Activated naive CD4-positive, alpha-beta T cell treated with anti-CD3 and anti-CD28 coated beads, Interleukin-2, amount 50 U/mL, for 24 hours (primary cell): ENCODE results near the gene KAZN.

Experiments used
- H3K27ac Mint-ChIP-seq: one replicate; pipeline ENCODE4 v1.8.0; 2021; ENCODE audit warnings: mild to moderate bottlenecking, mixed read lengths
- H3K27me3 Mint-ChIP-seq: one replicate; pipeline ENCODE4 v1.8.0; 2021; ENCODE audit warnings: mixed read lengths
- H3K36me3 Mint-ChIP-seq: one replicate; pipeline ENCODE4 v1.8.0; 2021; ENCODE audit warnings: mixed read lengths
- H3K4me1 Mint-ChIP-seq: one replicate; pipeline ENCODE4 v1.8.0; 2021; ENCODE audit warnings: mixed read lengths
- H3K4me3 Mint-ChIP-seq: one replicate; pipeline ENCODE4 v1.8.0; 2021; ENCODE audit warnings: mild to moderate bottlenecking, mixed read lengths
- H3K9me3 Mint-ChIP-seq: one replicate; pipeline ENCODE4 v1.8.0; 2021; ENCODE audit warnings: mixed read lengths

The KAZN gene

GRCh38 chr1:15145327-15145726 lies 546.8 kb downstream of the KAZN start:
- Mint-ChIP-seq H3K4me1 (peaks cover 4% of the 10 kb centered on the region), H3K27ac (no peak overlapping the region), H3K9me3 (no peaks in the 10 kb centered on the region), H3K36me3 (no peaks in the 10 kb centered on the region), H3K27me3 (peaks cover 25% of the 10 kb centered on the region), H3K4me3 (no peak overlapping the region)

- Mint-ChIP-seq H3K27ac (no peak overlapping the region), H3K4me3 (no peak overlapping the region), H3K9me3 (no peaks in the 10 kb centered on the region), H3K4me1 (peaks cover 4% of the 10 kb centered on the region), H3K36me3 (no peaks in the 10 kb centered on the region), H3K27me3 (peaks cover 27% of the 10 kb centered on the region)
Observed at GRCh38 chr1:15146142-15146680, 547.7 kb downstream of the KAZN start.

GRCh38 chr1:15146971-15147376 lies 548.5 kb downstream of the KAZN start:
- H3K27ac Mint-ChIP-seq, result no peak overlapping the region
- peaks cover 4% of the 10 kb centered on the region for H3K4me1 Mint-ChIP-seq
- H3K27me3 Mint-ChIP-seq, result peaks cover 27% of the 10 kb centered on the region
- no peak overlapping the region for H3K4me3 Mint-ChIP-seq
- no peaks in the 10 kb centered on the region for H3K9me3 Mint-ChIP-seq
- no peaks in the 10 kb centered on the region for H3K36me3 Mint-ChIP-seq

GRCh38 chr1:15148004-15148403 lies 549.5 kb downstream of the KAZN start:
- Mint-ChIP-seq H3K4me3 (no peak overlapping the region), H3K9me3 (no peaks in the 10 kb centered on the region), H3K27ac (no peak overlapping the region), H3K27me3 (peaks cover 26% of the 10 kb centered on the region), H3K36me3 (no peaks in the 10 kb centered on the region), H3K4me1 (peaks cover 7% of the 10 kb centered on the region)

GRCh38 chr1:15148475-15148874 lies 550.0 kb downstream of the KAZN start:
- peaks cover 23% of the 10 kb centered on the region for H3K27me3 Mint-ChIP-seq

GRCh38 chr1:15148941-15149340 lies 550.5 kb downstream of the KAZN start:
- Mint-ChIP-seq H3K27me3 (peaks cover 23% of the 10 kb centered on the region), H3K27ac (no peak overlapping the region), H3K36me3 (no peaks in the 10 kb centered on the region), H3K4me3 (no peak overlapping the region), H3K9me3 (no peaks in the 10 kb centered on the region), H3K4me1 (peaks cover 7% of the 10 kb centered on the region)

More at GRCh38 chr1:15148475-15148874, 550.0 kb downstream of the KAZN start:
- Mint-ChIP-seq H3K27ac (no peak overlapping the region), H3K4me3 (no peak overlapping the region), H3K36me3 (no peaks in the 10 kb centered on the region), H3K9me3 (no peaks in the 10 kb centered on the region), H3K4me1 (peaks cover 7% of the 10 kb centered on the region)

- peaks cover 16% of the 10 kb centered on the region for H3K4me1 Mint-ChIP-seq
- H3K4me3 Mint-ChIP-seq, result no peak overlapping the region
- H3K27ac Mint-ChIP-seq, result no peak overlapping the region
- no peaks in the 10 kb centered on the region for H3K9me3 Mint-ChIP-seq
- H3K36me3 Mint-ChIP-seq, result no peaks in the 10 kb centered on the region
- peaks cover 24% of the 10 kb centered on the region for H3K27me3 Mint-ChIP-seq
Observed at GRCh38 chr1:15150376-15150775, 551.9 kb downstream of the KAZN start.

- peak overlapping the region; percentile 11 for H3K4me3 Mint-ChIP-seq
- peaks cover 27% of the 10 kb centered on the region for H3K4me1 Mint-ChIP-seq
- no peak overlapping the region for H3K27ac Mint-ChIP-seq
- H3K9me3 Mint-ChIP-seq, result no peaks in the 10 kb centered on the region
- H3K27me3 Mint-ChIP-seq, result peaks cover 24% of the 10 kb centered on the region
- no peaks in the 10 kb centered on the region for H3K36me3 Mint-ChIP-seq
Observed at GRCh38 chr1:15151377-15151806, 552.9 kb downstream of the KAZN start.

GRCh38 chr1:15151871-15152270 lies 553.4 kb downstream of the KAZN start:
- Mint-ChIP-seq H3K4me3 (peak overlapping the region; percentile 11), H3K9me3 (no peaks in the 10 kb centered on the region), H3K4me1 (peaks cover 31% of the 10 kb centered on the region), H3K36me3 (no peaks in the 10 kb centered on the region), H3K27ac (no peak overlapping the region), H3K27me3 (peaks cover 24% of the 10 kb centered on the region)

- Mint-ChIP-seq H3K27ac (no peak overlapping the region), H3K9me3 (no peaks in the 10 kb centered on the region), H3K4me1 (peaks cover 35% of the 10 kb centered on the region), H3K4me3 (peak overlapping the region; percentile 74), H3K36me3 (no peaks in the 10 kb centered on the region), H3K27me3 (peaks cover 24% of the 10 kb centered on the region)
Observed at GRCh38 chr1:15152318-15153183, 554.1 kb downstream of the KAZN start.

GRCh38 chr1:15153184-15153841 lies 554.8 kb downstream of the KAZN start, which contains the start of gene TMEM51:
TMEM51 (plus strand) TSS chr1:15153747; CDS start chr1:15215088, 61,341 bp downstream.
- Mint-ChIP-seq H3K27me3 (peaks cover 20% of the 10 kb centered on the region), H3K4me3 (peak within 1 kb of the TSS; percentile 79), H3K4me1 (peaks cover 35% of the 10 kb centered on the region), H3K36me3 (no peaks in the 10 kb centered on the region), H3K27ac (no peak within 1 kb of the TSS), H3K9me3 (no peaks in the 10 kb centered on the region)

- peaks cover 18% of the 10 kb centered on the region for H3K27me3 Mint-ChIP-seq
- H3K36me3 Mint-ChIP-seq, result no peaks in the 10 kb centered on the region
Observed at GRCh38 chr1:15153842-15154479, 555.5 kb downstream of the KAZN start.

GRCh38 chr1:15154480-15155036 lies 556.1 kb downstream of the KAZN start:
- Mint-ChIP-seq H3K27ac (no peak overlapping the region), H3K4me3 (peak overlapping the region; percentile 79), H3K27me3 (peaks cover 17% of the 10 kb centered on the region), H3K9me3 (no peaks in the 10 kb centered on the region), H3K4me1 (peaks cover 35% of the 10 kb centered on the region), H3K36me3 (no peaks in the 10 kb centered on the region)

More at GRCh38 chr1:15153842-15154479, 555.5 kb downstream of the KAZN start:
- peak overlapping the region; percentile 79 for H3K4me3 Mint-ChIP-seq
- no peaks in the 10 kb centered on the region for H3K9me3 Mint-ChIP-seq
- H3K4me1 Mint-ChIP-seq, result peaks cover 35% of the 10 kb centered on the region
- H3K27ac Mint-ChIP-seq, result no peak overlapping the region

GRCh38 chr1:15155191-15155590 lies 556.7 kb downstream of the KAZN start:
- Mint-ChIP-seq H3K27ac (no peak overlapping the region), H3K4me1 (peaks cover 35% of the 10 kb centered on the region), H3K36me3 (no peaks in the 10 kb centered on the region), H3K4me3 (peak overlapping the region; percentile 28), H3K9me3 (no peaks in the 10 kb centered on the region), H3K27me3 (peaks cover 17% of the 10 kb centered on the region)
